Measurements from ENCODE around the gene PPIL4. TPM values are rescaled to one million over a fixed set of nuclear protein-coding genes. Genes with fewer than 3 reads are reported as not detected.
A peak's percentile ranks its signal among the peaks of the same experiment; 100 is the strongest.

PPIL4 gene
- total and polyA plus RNA-seq, 2 of the 13 experiments (the other 11 are each of a cell fraction or from before 2014, with no cell fraction given), result 5.5 to 46.0 TPM

DNA sequence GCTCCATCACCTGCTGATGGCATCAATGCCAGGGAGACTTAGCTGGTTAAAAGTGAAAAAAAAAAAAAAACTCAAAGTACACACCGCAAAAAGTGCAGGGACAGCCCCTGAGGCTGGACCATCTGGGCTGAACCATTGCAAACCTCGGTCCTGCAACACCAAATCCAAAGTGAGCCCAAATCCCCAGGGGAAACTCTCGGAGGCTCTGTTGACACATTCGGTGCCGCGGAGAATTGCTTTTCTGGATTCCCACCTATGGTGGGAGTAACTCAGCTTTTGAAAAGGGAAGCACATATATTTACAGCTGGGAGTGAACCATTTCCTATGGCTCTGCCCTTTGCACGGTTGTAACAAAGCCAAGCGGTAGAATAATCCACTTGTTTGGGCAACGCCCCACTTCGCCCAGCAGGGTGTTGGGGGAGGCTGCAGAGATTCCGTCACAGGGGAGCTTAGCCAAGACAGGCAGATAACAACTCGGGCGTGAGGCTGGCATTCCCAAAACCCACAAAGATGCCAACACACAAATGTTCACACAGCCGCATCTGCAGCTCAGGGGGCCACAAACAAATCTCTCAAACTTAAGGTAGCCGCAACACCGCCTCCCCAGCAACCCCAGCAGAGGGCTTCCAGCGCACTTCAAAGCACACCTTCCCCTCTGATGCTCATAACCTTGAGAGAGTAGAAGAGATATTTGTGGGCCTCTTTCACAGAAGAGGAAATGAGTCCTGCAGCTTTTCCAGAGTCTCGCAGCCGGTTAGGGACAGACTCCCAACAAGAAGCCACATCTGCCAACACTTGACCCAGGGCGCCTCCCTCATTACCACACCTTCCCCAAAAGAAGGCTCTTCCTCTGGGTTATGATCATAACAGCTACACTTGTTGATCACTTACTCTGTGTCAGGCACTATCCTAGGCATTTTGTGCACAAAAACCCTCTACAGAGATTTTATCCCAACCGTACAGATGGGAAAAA lies 72.5 kb downstream of the PPIL4 start (continued):
- TF ChIP-seq, protein P1, sequence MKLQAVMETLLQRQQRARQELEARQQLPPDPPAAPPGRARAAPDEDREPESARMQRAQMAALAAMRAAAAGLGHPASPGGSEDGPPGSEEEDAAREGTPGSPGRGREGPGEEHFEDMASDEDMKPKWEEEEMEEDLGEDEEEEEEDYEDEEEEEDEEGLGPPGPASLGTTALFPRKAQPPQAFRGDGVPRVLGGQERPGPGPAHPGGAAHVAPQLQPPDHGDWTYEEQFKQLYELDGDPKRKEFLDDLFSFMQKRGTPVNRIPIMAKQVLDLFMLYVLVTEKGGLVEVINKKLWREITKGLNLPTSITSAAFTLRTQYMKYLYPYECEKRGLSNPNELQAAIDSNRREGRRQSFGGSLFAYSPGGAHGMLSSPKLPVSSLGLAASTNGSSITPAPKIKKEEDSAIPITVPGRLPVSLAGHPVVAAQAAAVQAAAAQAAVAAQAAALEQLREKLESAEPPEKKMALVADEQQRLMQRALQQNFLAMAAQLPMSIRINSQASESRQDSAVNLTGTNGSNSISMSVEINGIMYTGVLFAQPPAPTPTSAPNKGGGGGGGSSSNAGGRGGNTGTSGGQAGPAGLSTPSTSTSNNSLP (IDR thresholded peaks at IDR 0.05; ENCODE audit: low read depth, low read length), result no peak
- TF ChIP-seq, protein P2, sequence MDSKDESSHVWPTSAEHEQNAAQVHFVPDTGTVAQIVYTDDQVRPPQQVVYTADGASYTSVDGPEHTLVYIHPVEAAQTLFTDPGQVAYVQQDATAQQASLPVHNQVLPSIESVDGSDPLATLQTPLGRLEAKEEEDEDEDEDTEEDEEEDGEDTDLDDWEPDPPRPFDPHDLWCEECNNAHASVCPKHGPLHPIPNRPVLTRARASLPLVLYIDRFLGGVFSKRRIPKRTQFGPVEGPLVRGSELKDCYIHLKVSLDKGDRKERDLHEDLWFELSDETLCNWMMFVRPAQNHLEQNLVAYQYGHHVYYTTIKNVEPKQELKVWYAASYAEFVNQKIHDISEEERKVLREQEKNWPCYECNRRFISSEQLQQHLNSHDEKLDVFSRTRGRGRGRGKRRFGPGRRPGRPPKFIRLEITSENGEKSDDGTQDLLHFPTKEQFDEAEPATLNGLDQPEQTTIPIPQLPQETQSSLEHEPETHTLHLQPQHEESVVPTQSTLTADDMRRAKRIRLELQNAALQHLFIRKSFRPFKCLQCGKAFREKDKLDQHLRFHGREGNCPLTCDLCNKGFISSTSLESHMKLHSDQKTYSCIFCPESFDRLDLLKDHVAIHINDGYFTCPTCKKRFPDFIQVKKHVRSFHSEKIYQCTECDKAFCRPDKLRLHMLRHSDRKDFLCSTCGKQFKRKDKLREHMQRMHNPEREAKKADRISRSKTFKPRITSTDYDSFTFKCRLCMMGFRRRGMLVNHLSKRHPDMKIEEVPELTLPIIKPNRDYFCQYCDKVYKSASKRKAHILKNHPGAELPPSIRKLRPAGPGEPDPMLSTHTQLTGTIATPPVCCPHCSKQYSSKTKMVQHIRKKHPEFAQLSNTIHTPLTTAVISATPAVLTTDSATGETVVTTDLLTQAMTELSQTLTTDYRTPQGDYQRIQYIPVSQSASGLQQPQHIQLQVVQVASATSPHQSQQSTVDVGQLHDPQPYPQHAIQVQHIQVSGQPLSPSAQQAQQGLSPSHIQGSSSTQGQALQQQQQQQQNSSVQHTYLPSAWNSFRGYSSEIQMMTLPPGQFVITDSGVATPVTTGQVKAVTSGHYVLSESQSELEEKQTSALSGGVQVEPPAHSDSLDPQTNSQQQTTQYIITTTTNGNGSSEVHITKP (CRISPR knock-in tag; IDR thresholded peaks at IDR 0.05; ENCODE audit: low read depth), result peak; percentile 95
- TF ChIP-seq, protein P3, sequence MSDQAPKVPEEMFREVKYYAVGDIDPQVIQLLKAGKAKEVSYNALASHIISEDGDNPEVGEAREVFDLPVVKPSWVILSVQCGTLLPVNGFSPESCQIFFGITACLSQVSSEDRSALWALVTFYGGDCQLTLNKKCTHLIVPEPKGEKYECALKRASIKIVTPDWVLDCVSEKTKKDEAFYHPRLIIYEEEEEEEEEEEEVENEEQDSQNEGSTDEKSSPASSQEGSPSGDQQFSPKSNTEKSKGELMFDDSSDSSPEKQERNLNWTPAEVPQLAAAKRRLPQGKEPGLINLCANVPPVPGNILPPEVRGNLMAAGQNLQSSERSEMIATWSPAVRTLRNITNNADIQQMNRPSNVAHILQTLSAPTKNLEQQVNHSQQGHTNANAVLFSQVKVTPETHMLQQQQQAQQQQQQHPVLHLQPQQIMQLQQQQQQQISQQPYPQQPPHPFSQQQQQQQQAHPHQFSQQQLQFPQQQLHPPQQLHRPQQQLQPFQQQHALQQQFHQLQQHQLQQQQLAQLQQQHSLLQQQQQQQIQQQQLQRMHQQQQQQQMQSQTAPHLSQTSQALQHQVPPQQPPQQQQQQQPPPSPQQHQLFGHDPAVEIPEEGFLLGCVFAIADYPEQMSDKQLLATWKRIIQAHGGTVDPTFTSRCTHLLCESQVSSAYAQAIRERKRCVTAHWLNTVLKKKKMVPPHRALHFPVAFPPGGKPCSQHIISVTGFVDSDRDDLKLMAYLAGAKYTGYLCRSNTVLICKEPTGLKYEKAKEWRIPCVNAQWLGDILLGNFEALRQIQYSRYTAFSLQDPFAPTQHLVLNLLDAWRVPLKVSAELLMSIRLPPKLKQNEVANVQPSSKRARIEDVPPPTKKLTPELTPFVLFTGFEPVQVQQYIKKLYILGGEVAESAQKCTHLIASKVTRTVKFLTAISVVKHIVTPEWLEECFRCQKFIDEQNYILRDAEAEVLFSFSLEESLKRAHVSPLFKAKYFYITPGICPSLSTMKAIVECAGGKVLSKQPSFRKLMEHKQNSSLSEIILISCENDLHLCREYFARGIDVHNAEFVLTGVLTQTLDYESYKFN (CRISPR knock-in tag; conservative IDR thresholded peaks at IDR 0.05), result peak; percentile 45; the same call in 1 of the 2 replicates
- TF ChIP-seq, protein P4, sequence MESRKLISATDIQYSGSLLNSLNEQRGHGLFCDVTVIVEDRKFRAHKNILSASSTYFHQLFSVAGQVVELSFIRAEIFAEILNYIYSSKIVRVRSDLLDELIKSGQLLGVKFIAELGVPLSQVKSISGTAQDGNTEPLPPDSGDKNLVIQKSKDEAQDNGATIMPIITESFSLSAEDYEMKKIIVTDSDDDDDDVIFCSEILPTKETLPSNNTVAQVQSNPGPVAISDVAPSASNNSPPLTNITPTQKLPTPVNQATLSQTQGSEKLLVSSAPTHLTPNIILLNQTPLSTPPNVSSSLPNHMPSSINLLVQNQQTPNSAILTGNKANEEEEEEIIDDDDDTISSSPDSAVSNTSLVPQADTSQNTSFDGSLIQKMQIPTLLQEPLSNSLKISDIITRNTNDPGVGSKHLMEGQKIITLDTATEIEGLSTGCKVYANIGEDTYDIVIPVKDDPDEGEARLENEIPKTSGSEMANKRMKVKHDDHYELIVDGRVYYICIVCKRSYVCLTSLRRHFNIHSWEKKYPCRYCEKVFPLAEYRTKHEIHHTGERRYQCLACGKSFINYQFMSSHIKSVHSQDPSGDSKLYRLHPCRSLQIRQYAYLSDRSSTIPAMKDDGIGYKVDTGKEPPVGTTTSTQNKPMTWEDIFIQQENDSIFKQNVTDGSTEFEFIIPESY (CRISPR knock-in tag; IDR thresholded peaks at IDR 0.05), result peak; percentile 96
- 0 out of 2 replicates have a peak, but pooled peaks have one; percentile 46 for TF ChIP-seq HNF4G (IDR thresholded peaks at IDR 0.05; ENCODE audit: borderline replicate concordance, low read depth, low read length)
- TF ChIP-seq HNF4G (CRISPR knock-in tag; IDR thresholded peaks at IDR 0.05; ENCODE audit: borderline replicate concordance, low read depth), result no peak
- TF ChIP-seq, protein P5, sequence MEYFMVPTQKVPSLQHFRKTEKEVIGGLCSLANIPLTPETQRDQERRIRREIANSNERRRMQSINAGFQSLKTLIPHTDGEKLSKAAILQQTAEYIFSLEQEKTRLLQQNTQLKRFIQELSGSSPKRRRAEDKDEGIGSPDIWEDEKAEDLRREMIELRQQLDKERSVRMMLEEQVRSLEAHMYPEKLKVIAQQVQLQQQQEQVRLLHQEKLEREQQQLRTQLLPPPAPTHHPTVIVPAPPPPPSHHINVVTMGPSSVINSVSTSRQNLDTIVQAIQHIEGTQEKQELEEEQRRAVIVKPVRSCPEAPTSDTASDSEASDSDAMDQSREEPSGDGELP (IDR thresholded peaks at IDR 0.05; ENCODE audit: borderline replicate concordance, low read depth), result peak; percentile 44; the same call in 1 of the 2 replicates
- no peak for TF ChIP-seq NR2F2 (IDR thresholded peaks at IDR 0.05; ENCODE audit: borderline replicate concordance, low read depth)
- TF ChIP-seq ZNF672 (CRISPR knock-in tag; IDR thresholded peaks at IDR 0.05), result no peak
- TF ChIP-seq, protein P6, sequence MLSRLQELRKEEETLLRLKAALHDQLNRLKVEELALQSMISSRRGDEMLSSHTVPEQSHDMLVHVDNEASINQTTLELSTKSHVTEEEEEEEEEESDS (CRISPR knock-in tag; IDR thresholded peaks at IDR 0.05; ENCODE audit: borderline replicate concordance), result no peak
- TF ChIP-seq MED8 (CRISPR knock-in tag; IDR thresholded peaks at IDR 0.05; ENCODE audit: insufficient replicate concordance), result peak; percentile 20
- peak; percentile 47; the same call in 1 of the 2 replicates for TF ChIP-seq SALL1 (CRISPR knock-in tag; IDR thresholded peaks at IDR 0.05)
- TF ChIP-seq SOX6 (IDR thresholded peaks at IDR 0.05), result no peak
- peak; percentile 62 for TF ChIP-seq SOX6 (CRISPR knock-in tag; IDR thresholded peaks at IDR 0.05)
- no peak for TF ChIP-seq ZNF562 (CRISPR knock-in tag; IDR thresholded peaks at IDR 0.05; ENCODE audit: borderline replicate concordance)
